GM12873 (cell line): Measurements from ENCODE around the gene MSI1.
A peak's percentile ranks its signal among the peaks of the same experiment; 100 is the strongest.

Source experiments
- CTCF ChIP-seq: IDR thresholded peaks from 2 replicates; pipeline ENCODE4 v1.5.1; 2012; ENCODE audit warnings: low read depth, mild to moderate bottlenecking, moderate library complexity, low read length, control low read depth; ENCODE audit not compliant: insufficient read depth; ENCODE audit errors: missing control alignments

Gene MSI1

DNA sequence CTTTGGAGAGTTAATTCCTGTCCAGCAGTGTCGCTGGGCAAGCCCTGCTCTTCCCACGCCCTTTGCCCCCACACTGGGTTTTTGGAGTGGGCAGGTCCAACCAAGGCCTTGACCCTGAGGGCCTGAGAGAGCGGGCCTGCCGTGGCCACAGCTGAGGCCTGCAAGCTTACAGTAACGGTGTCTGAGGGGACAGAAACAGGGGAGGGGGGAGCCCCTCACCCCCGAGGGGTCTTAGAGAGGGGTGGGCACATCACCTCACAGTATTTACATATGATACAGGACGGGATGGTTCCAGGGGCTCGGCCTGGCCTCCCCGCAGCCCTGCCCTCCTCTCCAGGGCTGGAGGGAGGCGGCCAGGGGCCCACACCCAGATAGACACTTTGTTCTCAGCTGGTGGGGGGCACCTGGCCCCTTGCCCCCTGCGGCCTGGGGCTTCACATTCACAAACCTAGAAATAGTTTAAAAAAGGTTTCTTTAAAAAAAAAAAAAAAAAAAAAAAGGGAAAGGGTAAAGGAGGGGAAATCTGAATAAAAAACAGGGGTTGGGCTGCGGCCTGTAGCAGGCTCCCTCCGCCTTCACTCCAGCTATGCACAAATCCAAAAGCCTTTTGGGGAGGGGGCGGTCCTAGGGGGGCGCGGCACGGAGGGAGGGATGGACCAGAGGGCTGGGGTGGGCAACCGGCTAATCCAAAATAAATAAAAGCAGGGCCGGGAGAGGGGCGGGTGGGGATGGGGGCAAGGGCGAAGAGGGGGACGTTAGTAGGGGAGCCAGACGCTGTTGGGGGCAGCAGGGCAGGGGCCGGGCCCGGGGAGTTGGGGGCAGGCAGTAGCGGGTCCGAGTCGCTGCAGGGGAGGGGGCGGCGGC lies 26.6 kb downstream of the MSI1 start:
- TF ChIP-seq CTCF, result no peak

- no peak for TF ChIP-seq CTCF
Measured at GRCh38 chr12:120339256-120339655, 29.7 kb downstream of the MSI1 start.

- no peak for TF ChIP-seq CTCF
Measured at GRCh38 chr12:120337730-120338129, 31.2 kb downstream of the MSI1 start.

GRCh38 chr12:120335447-120335846 lies 33.5 kb downstream of the MSI1 start:
- TF ChIP-seq CTCF, result peak; percentile 76

GRCh38 chr12:120332523-120332922 lies 36.4 kb downstream of the MSI1 start:
- TF ChIP-seq CTCF, result no peak

GRCh38 chr12:120332041-120332440 lies 36.9 kb downstream of the MSI1 start:
- TF ChIP-seq CTCF, result no peak

DNA sequence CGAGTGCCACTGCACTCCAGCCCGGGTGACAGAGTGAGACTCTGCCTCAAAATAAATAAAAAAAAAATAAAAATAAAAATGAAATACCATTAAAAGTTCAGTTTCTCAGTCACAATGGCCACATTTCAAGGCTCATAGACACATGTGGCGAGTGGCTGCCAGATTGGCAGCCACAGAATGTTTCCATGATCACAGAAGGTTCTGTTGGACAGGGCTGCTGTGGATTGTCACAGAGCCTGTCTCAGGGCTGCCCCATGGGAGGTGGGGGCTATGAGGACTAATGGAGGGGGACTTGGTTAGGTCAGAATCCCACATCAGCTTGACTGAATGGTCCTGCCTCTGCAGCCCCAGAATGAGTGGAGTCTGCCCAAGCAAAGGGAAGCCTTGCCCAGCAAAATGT lies 37.6 kb downstream of the MSI1 start:
- TF ChIP-seq CTCF, result no peak

- no peak for TF ChIP-seq CTCF
Measured at GRCh38 chr12:120328228-120328627, 40.7 kb downstream of the MSI1 start.
